Esophagus squamous epithelium (tissue), 4 donors: ENCODE data around the gene MDH1.

Source experiments
- POLR2A ChIP-seq, 4 donors: fragments of 450-650 bp; IDR thresholded peaks; one replicate each; pipeline ENCODE4 v1.6.1; 2017; ENCODE audit warnings: antibody characterized with exemption in 4 of 4, mild to moderate bottlenecking in 4 of 4, moderate library complexity in 3 of 4
- TF ChIP-seq, protein P1 (sequence below), 6 experiments: fragments of 450-650 bp in 4 of 6; fragments of 200-600 bp in 2 of 6; sonication (generic) in 2 of 6; IDR thresholded peaks; one replicate each; pipeline ENCODE4 v1.5.1; 2016 to 2019; ENCODE audit warnings: antibody characterized with exemption in 6 of 6, mild to moderate bottlenecking in 4 of 6, moderate library complexity in 4 of 6

DNA sequence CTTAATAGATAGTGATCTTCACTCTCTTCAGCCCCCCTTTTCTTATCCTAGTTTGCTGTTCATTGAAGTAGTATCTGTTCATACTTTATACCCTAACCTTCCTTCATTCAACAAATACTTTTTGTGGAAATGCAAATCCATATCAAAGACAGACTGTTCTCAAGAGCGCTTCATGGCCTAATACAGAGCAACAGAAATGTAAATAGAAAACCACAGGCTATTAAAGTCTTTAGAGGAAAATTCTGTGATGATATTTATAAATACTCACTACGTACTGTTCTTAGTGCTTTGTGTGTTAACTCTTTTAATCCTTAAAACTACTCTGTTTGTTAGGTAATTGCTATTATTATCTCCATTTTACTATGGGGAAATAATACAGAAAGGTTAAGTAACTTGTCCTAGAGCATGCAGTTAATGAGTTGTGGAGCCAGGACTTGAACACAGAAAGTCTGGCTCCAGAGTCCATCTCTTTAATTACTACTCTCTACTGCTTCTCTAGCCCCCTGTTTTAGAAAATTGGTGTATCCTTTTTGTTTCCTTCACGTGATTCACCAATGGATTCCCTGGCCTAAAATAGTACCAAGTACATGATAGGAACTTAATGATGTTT, 2.9 kb downstream of the MDH1 start:
- no peak for TF ChIP-seq POLR2A (IDR thresholded peaks at IDR 0.05)
- TF ChIP-seq, protein P1, sequence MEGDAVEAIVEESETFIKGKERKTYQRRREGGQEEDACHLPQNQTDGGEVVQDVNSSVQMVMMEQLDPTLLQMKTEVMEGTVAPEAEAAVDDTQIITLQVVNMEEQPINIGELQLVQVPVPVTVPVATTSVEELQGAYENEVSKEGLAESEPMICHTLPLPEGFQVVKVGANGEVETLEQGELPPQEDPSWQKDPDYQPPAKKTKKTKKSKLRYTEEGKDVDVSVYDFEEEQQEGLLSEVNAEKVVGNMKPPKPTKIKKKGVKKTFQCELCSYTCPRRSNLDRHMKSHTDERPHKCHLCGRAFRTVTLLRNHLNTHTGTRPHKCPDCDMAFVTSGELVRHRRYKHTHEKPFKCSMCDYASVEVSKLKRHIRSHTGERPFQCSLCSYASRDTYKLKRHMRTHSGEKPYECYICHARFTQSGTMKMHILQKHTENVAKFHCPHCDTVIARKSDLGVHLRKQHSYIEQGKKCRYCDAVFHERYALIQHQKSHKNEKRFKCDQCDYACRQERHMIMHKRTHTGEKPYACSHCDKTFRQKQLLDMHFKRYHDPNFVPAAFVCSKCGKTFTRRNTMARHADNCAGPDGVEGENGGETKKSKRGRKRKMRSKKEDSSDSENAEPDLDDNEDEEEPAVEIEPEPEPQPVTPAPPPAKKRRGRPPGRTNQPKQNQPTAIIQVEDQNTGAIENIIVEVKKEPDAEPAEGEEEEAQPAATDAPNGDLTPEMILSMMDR (IDR thresholded peaks at IDR 0.05): no peak
